Endothelial cell of umbilical vein (primary cell): Measurements from ENCODE around the gene PABPC4L.

Experiments
- EZH2 ChIP-seq: IDR thresholded peaks from 2 replicates; pipeline ENCODE4 v1.6.1; 2012; ENCODE audit warnings: borderline replicate concordance, low read depth, mild to moderate bottlenecking, moderate library complexity, low read length, inconsistent platforms; ENCODE audit not compliant: severe bottlenecking
- GATA2 ChIP-seq: IDR thresholded peaks from 2 replicates; pipeline ENCODE4 v1.7.0; 2011; ENCODE audit warnings: low read depth, mild to moderate bottlenecking, moderate library complexity, mixed read lengths, low read length; ENCODE audit not compliant: insufficient read length, insufficient read depth
- JUN ChIP-seq: IDR thresholded peaks from 2 replicates; pipeline ENCODE4 v1.6.1; 2011; ENCODE audit warnings: borderline replicate concordance, low read depth; ENCODE audit not compliant: insufficient read length, insufficient read depth
- MYC ChIP-seq: IDR thresholded peaks from one replicate; pipeline ENCODE4 v1.6.1; 2011; ENCODE audit warnings: mild to moderate bottlenecking, low read depth, low read length
- POLR2A ChIP-seq: IDR thresholded peaks from 2 replicates; pipeline ENCODE4 v1.6.1; 2012; ENCODE audit warnings: low read depth, mild to moderate bottlenecking, control low read depth, low read length
- POLR2AphosphoS5 ChIP-seq: IDR thresholded peaks from 2 replicates; pipeline ENCODE4 v1.6.1; 2012; ENCODE audit warnings: low read depth, mild to moderate bottlenecking, control low read depth, low read length, moderate library complexity; ENCODE audit not compliant: insufficient read depth
- TF ChIP-seq, protein P1 (sequence below), 2 donors: IDR thresholded peaks; 1 replicate in 1 of 2; 2 replicates in 1 of 2; pipeline ENCODE4 v1.5.1; 2011; ENCODE audit warnings: low read length in 2 of 2, mild to moderate bottlenecking in 2 of 2, moderate library complexity in 2 of 2, control low read depth in 1 of 2, inconsistent platforms in 1 of 2, low read depth in 1 of 2; ENCODE audit not compliant: insufficient read depth in 1 of 2; ENCODE audit errors: extremely low read depth in 1 of 2

DNA sequence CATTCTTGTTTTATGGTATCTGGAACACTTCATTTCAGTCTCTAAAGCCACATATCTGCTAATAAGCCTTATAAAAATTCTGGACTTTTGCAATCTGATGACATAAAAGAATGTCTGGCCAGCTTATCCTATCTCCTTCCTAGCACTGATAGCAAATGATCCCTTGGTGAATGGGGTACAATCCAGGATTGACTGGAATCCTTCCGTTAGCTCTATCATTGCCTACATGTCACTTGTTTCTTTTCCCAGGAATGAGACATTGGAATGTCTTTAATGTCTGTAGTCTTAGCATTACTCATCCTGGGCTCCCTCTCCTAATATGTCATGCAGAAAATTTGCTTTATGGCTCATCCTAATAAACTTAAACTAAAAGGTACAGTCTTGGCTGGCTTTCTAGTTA, 14.8 kb upstream of the PABPC4L start:
- TF ChIP-seq POLR2AphosphoS5 (no peak), EZH2 (no peak), POLR2A (no peak), JUN (no peak), GATA2 (no peak), MYC (no peak)
- TF ChIP-seq, protein P1, sequence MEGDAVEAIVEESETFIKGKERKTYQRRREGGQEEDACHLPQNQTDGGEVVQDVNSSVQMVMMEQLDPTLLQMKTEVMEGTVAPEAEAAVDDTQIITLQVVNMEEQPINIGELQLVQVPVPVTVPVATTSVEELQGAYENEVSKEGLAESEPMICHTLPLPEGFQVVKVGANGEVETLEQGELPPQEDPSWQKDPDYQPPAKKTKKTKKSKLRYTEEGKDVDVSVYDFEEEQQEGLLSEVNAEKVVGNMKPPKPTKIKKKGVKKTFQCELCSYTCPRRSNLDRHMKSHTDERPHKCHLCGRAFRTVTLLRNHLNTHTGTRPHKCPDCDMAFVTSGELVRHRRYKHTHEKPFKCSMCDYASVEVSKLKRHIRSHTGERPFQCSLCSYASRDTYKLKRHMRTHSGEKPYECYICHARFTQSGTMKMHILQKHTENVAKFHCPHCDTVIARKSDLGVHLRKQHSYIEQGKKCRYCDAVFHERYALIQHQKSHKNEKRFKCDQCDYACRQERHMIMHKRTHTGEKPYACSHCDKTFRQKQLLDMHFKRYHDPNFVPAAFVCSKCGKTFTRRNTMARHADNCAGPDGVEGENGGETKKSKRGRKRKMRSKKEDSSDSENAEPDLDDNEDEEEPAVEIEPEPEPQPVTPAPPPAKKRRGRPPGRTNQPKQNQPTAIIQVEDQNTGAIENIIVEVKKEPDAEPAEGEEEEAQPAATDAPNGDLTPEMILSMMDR (IDR thresholded peaks at IDR 0.05; ENCODE audit: extremely low read depth in 1 of 2, insufficient read depth in 1 of 2, low read depth in 1 of 2, low read length in 2 of 2) = no peak
